GM12872 (cell line): Measurements from ENCODE around the gene SH3BP5L.

Source experiments
- TF ChIP-seq, protein P1 (sequence below): IDR thresholded peaks from 3 replicates; pipeline ENCODE4 v1.5.1; 2011; ENCODE audit warnings: low read depth, mild to moderate bottlenecking, low read length, moderate library complexity; ENCODE audit not compliant: insufficient read depth

Gene SH3BP5L

GRCh38 chr1:248810727-248811513 lies 14.8 kb downstream of the SH3BP5L start:
- TF ChIP-seq, protein P1, sequence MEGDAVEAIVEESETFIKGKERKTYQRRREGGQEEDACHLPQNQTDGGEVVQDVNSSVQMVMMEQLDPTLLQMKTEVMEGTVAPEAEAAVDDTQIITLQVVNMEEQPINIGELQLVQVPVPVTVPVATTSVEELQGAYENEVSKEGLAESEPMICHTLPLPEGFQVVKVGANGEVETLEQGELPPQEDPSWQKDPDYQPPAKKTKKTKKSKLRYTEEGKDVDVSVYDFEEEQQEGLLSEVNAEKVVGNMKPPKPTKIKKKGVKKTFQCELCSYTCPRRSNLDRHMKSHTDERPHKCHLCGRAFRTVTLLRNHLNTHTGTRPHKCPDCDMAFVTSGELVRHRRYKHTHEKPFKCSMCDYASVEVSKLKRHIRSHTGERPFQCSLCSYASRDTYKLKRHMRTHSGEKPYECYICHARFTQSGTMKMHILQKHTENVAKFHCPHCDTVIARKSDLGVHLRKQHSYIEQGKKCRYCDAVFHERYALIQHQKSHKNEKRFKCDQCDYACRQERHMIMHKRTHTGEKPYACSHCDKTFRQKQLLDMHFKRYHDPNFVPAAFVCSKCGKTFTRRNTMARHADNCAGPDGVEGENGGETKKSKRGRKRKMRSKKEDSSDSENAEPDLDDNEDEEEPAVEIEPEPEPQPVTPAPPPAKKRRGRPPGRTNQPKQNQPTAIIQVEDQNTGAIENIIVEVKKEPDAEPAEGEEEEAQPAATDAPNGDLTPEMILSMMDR = no peak

DNA sequence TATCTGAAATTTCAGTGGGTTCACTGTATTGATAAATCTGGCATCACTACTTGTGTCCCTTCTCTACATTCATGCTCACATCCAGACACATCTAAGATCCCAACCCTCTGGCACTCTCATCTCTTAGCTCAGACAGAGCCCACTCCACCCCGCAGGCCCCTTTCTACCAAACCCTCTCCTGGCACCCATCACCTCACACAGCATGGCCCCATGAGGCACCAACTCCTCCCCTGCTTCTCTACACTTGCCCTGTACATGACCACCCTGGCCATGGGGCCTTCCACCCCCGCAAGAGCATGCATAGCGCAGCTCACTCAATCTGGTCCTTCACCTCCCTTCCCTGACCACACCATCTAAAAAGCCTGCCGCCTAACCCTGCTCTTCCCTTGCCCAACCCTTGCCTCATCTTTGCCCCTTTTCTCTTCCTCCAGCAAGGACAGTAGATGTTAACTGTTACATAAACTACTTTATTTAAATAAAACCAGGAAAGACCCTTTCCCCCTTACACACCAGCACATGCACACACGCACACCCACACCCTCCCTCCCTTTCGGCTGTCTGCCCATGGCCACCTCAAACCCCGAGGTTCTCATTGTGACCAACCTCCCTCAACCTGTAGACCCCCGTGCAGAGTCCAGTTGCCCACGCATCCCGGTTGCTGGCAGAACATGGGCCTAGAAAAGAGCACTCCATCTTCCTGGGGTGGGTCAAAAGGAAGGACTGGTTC lies 15.6 kb downstream of the SH3BP5L start:
- TF ChIP-seq, protein P1 = no peak

DNA sequence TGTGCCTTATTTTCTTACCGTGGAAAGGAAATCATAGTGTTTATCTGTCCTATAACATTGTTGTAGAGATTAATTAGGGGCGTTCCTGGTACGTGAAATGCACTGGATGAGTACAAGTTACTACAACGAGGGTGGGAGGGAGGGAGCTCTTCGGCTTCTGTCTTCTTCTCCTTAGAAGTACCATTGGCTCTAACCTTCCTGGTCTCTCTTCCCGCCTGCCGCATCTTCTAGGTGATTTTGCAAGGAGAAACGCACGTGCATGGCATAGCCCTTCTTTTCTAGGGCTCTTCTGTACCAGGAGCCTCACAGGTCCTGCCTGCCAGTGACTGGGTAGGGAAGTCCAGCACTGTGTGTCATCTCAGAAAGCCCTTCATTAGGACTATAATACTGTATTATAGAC lies 16.8 kb downstream of the SH3BP5L start:
- TF ChIP-seq, protein P1 = no peak

GRCh38 chr1:248807067-248807737 lies 18.5 kb downstream of the SH3BP5L start:
- TF ChIP-seq, protein P1 = peak; percentile 96

DNA sequence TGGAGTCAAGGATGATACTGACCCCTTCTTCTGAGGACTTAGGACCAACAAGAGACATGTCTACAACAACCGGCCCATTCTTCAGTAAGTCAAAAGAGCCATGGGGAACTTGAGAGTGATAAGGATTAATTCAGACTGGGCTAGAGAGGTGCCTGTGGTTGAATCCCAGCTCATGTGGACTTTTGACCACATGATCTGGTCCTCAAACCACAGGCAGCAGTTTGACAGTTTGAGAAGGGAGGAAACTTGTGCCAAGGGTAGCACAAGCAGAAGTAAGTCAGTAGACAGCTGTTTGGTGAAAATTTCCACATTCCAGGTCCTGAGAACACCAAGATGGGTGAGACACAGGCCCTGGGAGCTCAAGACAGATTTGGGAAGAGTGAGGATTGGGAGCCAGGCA lies 19.8 kb downstream of the SH3BP5L start:
- TF ChIP-seq, protein P1 = no peak

DNA sequence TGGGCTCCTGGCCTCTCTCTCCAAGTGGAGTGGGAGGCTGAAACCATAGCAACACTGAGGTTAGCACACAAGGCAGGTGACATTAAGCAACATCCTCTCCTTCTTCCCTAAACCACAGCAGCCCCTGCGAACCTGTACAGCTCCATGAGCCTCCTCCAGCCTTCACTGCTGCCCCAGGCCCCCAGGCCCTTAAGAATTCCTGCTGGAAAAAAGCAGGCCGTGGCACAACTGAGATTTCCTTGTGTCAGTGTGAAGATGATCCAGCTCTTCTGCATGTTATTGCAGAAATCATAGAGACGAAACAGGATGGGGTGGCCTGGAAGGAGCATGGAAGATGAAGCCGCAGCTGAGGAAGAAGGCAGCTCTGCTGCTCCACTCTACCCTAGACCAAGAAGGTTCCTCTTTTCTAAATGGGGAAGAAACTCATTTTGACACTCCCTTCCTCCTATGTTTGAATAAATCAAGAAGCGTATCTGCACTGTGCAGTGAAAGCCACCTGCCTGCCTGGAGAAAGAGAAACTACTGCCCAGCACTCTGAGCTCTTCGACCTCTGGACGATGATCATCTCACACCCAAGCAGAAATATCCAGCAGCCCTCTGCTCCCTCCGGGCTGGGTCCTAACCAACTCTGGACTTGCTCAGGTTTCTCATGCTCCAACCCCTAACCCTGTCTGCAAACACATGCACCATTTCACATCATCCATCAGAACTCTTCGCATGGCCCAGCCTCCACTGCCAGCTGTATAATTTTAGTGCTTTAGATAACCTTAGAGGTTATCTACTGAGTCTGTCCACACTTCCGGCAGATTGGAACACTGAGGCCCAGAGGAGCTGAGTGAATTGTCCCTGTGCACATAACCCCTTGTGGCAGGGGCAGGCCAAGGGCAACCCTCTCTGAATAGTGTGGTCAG lies 20.7 kb downstream of the SH3BP5L start:
- TF ChIP-seq, protein P1 = no peak

GRCh38 chr1:248802454-248802853 lies 23.3 kb downstream of the SH3BP5L start:
- TF ChIP-seq, protein P1 = no peak
